Duodenal mucosa (tissue), 2 donors: ENCODE measurements around the gene TTLL1.

ENCODE experiments used
- H3K27ac ChIP-seq: one replicate; pipeline ENCODE4 v1.7.0; 2013; ENCODE audit warnings: low read depth, low read length
- H3K27me3 ChIP-seq, 2 donors: one replicate each; pipeline ENCODE4 v1.7.0; 2013; ENCODE audit warnings: low read length in 2 of 2, control low read depth in 1 of 2; ENCODE audit not compliant: insufficient read depth in 2 of 2, control insufficient read depth in 1 of 2
- H3K36me3 ChIP-seq, 2 donors: one replicate each; pipeline ENCODE4 v1.7.0; 2013; ENCODE audit warnings: low read length in 2 of 2, control low read depth in 1 of 2; ENCODE audit not compliant: insufficient read depth in 2 of 2, control insufficient read depth in 1 of 2
- H3K4me1 ChIP-seq, 2 donors: one replicate each; pipeline ENCODE4 v1.7.0; 2013; ENCODE audit warnings: low read length in 2 of 2, control low read depth in 1 of 2; ENCODE audit not compliant: insufficient read depth in 2 of 2, control insufficient read depth in 1 of 2
- H3K4me3 ChIP-seq, 2 donors: one replicate each; pipeline ENCODE4 v1.7.0; 2013; ENCODE audit warnings: low read length in 2 of 2, low read depth in 1 of 2
- H3K9ac ChIP-seq, 2 donors: one replicate each; pipeline ENCODE4 v1.7.0; 2013; ENCODE audit warnings: low read length in 2 of 2, low read depth in 1 of 2
- H3K9me3 ChIP-seq, 2 donors: one replicate each; pipeline ENCODE4 v1.7.0; 2013; ENCODE audit warnings: low read length in 2 of 2, control low read depth in 1 of 2; ENCODE audit not compliant: control insufficient read depth in 1 of 2

Gene TTLL1

DNA sequence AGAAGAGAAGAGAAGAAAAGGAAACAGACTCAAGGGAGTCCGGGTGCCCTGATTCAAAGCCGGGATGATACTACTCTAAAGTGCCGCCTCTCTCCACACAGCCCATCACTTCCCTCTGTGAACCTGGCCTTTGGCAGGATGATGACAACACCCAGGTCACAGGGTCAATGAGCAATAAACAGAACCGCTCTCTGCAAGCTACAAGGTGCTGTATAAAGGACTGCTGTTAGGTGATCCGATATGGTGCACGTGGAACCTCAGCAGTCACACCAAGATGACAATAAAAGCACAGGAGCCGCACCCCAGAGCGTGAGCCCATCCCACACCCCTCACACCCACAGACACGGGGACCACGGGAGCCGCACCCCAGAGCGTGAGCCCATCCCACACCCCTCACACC, 10.7 kb downstream of the TTLL1 start:
- Histone ChIP-seq H3K27ac (no peak overlapping the region), H3K4me3 (no peak overlapping the region), H3K9me3 (no peaks in the 10 kb centered on the region), H3K27me3 (no peaks in the 10 kb centered on the region), H3K9ac (no peak overlapping the region), H3K36me3 (no peaks in the 10 kb centered on the region), H3K4me1 (peaks cover 4 to 8% of the 10 kb centered on the region in 2 donors)

DNA sequence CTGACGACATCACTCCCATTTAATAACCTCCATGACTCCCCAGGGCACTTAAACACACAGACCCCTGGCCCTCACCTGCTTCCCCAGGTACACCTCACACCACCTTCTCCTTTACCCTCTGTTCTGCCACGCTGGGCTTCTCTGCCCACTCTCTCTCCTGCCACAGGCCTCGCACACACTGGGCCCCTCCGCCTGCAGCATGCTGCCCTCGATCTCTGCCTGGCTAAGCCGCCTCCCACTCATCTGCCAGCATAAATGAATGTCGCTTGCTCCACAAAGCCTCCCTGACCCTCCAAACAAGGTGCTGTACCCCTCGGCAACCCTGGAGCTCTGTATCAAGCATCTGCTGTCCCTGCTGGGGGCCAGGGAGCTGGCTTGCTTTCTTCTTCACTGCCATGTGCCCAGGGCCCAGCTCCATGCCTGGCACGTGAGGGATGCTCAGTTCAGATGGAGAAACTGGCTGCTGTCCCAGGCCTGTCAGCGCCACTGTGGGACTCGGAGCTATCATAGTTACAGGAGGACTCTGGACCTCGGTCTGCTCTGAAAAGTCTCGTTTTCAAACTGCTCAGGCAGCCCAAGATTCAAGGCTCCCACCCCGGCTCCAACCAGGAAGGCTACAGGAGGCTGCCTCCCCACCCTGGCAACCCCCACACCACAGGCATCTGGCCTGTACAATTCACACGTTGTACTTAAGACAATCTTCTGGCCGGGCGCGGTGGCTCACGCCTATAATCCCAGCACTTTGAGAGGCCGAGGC, 11.9 kb downstream of the TTLL1 start:
- no peak overlapping the region for H3K4me3 ChIP-seq
- no peak overlapping the region for H3K9ac ChIP-seq
- H3K4me1 ChIP-seq = peaks cover 4 to 8% of the 10 kb centered on the region in 2 donors
- no peaks in the 10 kb centered on the region for H3K27me3 ChIP-seq
- H3K27ac ChIP-seq = no peak overlapping the region
- H3K9me3 ChIP-seq = no peaks in the 10 kb centered on the region
- no peaks in the 10 kb centered on the region for H3K36me3 ChIP-seq

DNA sequence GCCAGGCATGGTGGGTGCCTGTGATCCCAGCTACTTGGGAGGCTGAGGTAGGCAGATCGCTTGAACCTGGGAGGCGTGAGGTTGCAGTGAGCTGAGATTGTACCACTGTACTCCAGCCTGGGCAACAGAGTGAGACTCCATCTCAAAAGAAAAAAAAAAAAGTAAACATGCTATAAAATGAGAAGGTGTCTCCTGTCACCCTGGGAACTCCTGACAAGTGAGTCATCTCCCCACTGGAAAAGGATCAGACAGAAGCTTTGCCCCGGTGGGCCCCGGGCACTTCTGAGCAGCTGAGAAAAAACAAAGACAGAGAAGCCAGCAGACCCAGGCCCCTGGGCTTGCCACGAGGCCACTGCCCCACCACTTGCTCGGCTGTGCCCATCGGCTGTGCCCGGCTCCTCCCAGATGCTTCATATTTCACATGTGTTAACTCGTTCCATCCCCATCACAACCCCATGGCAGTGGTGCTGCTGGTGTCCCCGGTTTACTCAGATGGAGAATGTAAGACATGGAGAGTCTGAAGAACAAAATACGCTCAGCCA, 22.3 kb downstream of the TTLL1 start:
- H3K27ac ChIP-seq = no peak overlapping the region
- no peaks in the 10 kb centered on the region for H3K4me1 ChIP-seq
- H3K27me3 ChIP-seq = no peaks in the 10 kb centered on the region
- H3K9ac ChIP-seq = no peak overlapping the region
- H3K36me3 ChIP-seq = peaks cover 0 to 5% of the 10 kb centered on the region in 2 donors
- H3K4me3 ChIP-seq = no peak overlapping the region
- no peaks in the 10 kb centered on the region for H3K9me3 ChIP-seq

DNA sequence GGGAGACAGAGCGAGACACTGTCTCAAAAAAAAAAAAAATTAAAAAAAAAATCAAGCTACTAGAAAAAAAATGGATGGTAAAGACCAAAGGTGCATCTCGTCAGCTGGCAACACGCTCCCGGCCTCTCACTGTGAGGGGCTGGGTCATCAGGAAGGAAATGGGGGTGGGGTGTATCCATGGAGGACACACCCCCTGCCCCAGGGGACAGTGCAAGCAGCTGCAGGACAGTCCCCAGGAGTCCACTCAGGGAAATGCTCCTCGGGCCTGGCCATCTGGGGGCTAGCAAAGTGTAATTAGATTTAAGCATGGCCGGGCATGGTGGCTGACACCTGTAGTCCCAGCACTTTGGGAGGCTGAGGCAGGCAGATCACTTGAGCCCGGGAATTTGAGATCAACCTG, 23.1 kb downstream of the TTLL1 start:
- Histone ChIP-seq H3K4me3 (no peak overlapping the region), H3K4me1 (no peaks in the 10 kb centered on the region), H3K27me3 (no peaks in the 10 kb centered on the region), H3K9me3 (no peaks in the 10 kb centered on the region), H3K27ac (no peak overlapping the region), H3K36me3 (peaks cover 0 to 7% of the 10 kb centered on the region in 2 donors), H3K9ac (no peak overlapping the region)

DNA sequence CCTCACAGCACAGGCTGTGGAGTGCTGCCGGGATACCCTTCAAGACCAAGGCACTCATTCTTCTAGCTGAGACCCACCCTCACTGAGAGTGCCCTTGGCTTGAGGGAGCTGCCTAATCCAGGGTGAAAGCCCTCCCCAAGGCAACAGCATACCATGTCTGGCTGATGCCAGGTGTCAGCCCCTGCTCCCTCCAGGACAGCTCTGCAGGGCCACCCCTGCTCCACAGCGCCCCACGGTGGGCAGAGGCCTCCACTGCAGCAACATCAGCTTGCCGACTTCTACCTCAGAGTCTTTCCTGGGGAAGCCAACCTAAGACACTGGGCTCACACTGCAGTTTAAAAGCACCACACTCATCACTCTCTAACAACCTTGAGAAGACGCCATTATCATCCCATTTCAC, 29.0 kb downstream of the TTLL1 start:
- Histone ChIP-seq H3K27me3 (no peaks in the 10 kb centered on the region), H3K4me3 (no peak overlapping the region), H3K9me3 (no peaks in the 10 kb centered on the region), H3K4me1 (no peaks in the 10 kb centered on the region), H3K27ac (no peak overlapping the region), H3K36me3 (peaks cover 0 to 9% of the 10 kb centered on the region in 2 donors), H3K9ac (no peak overlapping the region)

DNA sequence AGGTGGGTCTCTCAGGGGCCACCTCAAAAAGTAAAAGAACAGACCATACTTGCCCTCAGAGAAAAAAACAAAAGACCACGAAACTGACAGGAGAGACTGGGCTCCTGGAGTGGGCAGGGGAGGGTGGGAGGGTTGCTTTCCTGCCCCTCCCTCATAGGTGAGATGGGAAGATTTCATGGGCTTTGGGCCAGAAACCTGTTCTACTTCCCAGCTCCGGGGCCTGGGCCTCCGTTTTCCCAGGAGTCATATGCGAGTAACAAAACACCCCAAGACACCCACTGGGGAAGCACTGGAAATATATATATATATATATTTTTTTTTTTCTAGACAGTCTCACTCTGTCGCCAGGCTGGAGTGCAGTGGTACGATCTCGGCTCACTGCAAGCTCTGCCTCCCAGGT, 31.6 kb downstream of the TTLL1 start:
- Histone ChIP-seq H3K4me3 (no peak overlapping the region), H3K9ac (no peak overlapping the region), H3K27me3 (no peaks in the 10 kb centered on the region), H3K4me1 (no peaks in the 10 kb centered on the region), H3K36me3 (peaks cover 0 to 3% of the 10 kb centered on the region in 2 donors), H3K9me3 (no peaks in the 10 kb centered on the region), H3K27ac (no peak overlapping the region)

DNA sequence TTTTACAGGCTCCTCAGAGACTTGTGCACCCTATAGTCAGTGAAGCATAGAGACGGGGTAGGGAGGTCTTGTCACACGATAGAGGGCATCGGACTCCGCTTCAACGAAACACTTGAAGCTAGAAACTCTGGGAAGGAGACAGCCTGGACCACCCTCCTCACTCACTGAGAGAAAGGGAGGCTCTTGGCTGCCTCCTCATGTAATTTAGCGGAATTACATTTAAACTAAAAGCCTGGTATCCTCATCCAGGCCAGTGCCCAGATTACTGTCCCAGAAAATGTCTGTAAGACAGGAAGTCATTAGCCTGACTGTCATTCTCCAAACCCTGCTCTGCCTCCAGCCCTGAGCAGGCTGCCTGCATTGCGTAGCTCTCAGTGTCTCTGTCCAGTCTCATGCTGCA, 36.0 kb downstream of the TTLL1 start:
- H3K9ac ChIP-seq = no peak overlapping the region
- no peaks in the 10 kb centered on the region for H3K4me1 ChIP-seq
- no peaks in the 10 kb centered on the region for H3K36me3 ChIP-seq
- H3K9me3 ChIP-seq = no peaks in the 10 kb centered on the region
- no peaks in the 10 kb centered on the region for H3K27me3 ChIP-seq
- H3K4me3 ChIP-seq = no peak overlapping the region
- no peak overlapping the region for H3K27ac ChIP-seq

DNA sequence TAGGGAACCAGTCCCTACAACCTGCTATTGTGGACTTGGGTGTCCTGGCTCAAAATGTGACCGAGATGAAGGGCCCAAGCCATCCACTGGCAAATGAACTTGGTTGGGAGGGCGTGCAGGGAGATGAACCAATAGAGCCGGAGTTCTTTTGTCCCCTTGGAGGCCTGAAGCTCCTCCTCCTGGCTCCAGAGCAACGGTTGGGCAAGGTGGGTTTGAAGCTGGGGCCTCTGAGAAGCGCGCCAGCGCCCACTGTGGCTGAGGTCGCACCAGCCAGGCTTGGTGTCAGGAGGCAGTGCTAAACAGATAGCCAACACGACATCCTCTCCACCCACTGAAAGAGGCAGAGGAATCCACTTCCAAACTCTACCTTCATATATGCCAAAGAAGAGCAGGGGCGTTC, 38.2 kb downstream of the TTLL1 start:
- Histone ChIP-seq H3K27ac (no peak overlapping the region), H3K4me3 (no peak overlapping the region), H3K36me3 (no peaks in the 10 kb centered on the region), H3K4me1 (no peaks in the 10 kb centered on the region), H3K9ac (no peak overlapping the region), H3K27me3 (no peaks in the 10 kb centered on the region), H3K9me3 (no peaks in the 10 kb centered on the region)

DNA sequence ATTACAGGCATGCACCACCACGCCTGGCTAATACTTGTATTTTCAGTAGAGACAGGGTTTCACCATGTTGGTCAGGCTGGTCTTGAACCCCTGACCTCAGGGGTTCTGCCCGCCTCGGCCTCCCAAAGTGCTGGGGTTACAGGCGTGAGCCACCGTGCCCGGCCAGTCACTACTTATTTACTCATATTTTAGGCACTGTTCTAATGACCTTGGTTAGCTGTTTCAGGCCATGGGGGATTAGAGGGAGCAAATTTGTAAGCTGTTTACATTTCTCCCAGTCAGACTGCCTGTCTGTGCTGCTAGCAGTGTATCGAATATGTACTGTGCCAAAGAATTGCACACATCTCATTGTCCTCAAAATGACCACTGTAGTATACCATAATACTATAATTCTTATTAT, 41.6 kb downstream of the TTLL1 start:
- no peaks in the 10 kb centered on the region for H3K36me3 ChIP-seq
- no peaks in the 10 kb centered on the region for H3K4me1 ChIP-seq
- H3K9me3 ChIP-seq = no peaks in the 10 kb centered on the region
- no peak overlapping the region for H3K27ac ChIP-seq
- no peaks in the 10 kb centered on the region for H3K27me3 ChIP-seq
- no peak overlapping the region for H3K4me3 ChIP-seq
- H3K9ac ChIP-seq = no peak overlapping the region

DNA sequence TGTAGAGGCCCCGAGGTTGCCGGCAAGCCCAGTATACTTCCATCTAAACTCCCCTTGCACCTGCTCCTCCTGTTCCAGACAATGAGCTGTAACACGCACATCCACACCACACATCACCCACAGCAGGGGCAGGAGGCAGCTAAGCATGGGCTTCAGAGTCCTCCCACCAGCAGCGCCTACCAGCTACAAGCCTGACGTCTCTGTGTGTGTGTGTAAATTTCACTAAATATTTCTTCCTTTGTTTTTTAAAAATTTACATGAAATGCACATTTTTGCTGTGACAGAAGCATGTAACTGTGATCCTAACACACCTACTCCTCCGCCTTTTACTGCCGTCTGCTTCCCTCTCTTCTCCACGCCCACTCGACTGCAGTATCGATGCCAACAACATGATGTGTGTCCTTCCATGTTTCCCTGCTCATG, 44.9 kb downstream of the TTLL1 start:
- H3K27ac ChIP-seq = no peak overlapping the region
- H3K4me3 ChIP-seq = no peak overlapping the region
- no peak overlapping the region for H3K9ac ChIP-seq
- H3K36me3 ChIP-seq = no peaks in the 10 kb centered on the region
- H3K27me3 ChIP-seq = no peaks in the 10 kb centered on the region
- no peaks in the 10 kb centered on the region for H3K4me1 ChIP-seq
- H3K9me3 ChIP-seq = no peaks in the 10 kb centered on the region
